Astrocyte of the spinal cord (primary cell): Measurements from ENCODE around the gene KIF25.

ENCODE experiments used
- DNase-seq: peaks from one replicate; pipeline ENCODE4 v3.0.0; 2011; ENCODE audit warnings: low read depth, low spot score
- H3K4me3 ChIP-seq: 2 replicates; pipeline ENCODE4 v1.5.1; 2011; ENCODE audit warnings: low read depth, mild to moderate bottlenecking, low read length, moderate library complexity
- CTCF ChIP-seq: IDR thresholded peaks from 2 replicates; pipeline ENCODE4 v1.5.1; 2012; ENCODE audit warnings: low read depth, mild to moderate bottlenecking, low read length, inconsistent platforms
- in situ Hi-C: cut with HindIII; loops from 2 replicates; pipeline ENCODE4 v1.10.0; 2017; ENCODE audit warnings: low sequenced_read_pairs

KIF25 gene

GRCh38 chr6:168051648-168052047 lies 54.2 kb downstream of the KIF25 start:
- no peak for DNase-seq
- TF ChIP-seq CTCF: no peak
- in situ Hi-C loops: no loop called here
- H3K4me3 ChIP-seq: no peak overlapping the region

- in situ Hi-C loops: no loop called here
These were observed 54.9 kb downstream of the KIF25 start for GRCh38 chr6:168052291-168052891.

DNA sequence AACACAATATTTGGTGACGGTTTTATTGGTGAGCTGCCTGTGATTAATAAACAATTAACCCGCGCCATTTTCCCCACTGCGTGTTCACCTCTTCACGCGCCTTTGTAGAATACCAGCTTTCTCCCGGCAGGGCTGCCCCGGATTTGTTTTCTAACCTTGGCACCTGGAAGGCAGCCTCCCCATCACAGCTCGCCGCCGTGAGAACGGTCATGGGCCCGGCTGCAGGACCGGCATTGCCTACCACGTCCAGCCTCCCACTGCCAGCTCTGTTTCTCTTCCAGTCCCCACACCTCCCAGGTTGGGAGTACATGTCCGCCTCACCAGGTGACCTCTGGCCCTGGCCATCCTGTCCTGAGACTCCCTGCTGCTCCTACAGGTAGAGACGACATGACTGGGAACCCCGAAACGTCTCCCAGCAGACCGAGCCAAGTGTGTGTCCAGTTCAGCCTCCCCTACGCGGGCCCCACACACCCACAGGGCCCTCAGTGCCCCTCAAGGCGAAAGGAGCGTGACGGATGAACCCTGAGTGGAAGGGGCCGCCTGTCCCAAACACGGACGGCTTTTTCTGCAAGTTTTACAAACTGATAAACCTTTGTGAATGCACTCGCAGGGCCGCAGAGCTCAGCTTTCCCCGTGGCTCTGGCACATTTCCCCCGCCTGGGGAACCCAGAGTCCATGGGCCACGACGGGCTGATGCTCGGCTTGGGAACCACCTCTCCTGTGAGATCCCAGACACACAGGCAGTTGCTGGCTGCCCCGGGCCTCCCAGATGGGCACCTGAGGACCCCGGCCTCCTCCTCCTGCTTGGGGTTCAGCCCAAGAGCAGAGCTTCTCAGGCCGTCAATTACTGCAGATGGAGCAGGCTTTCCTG lies 55.9 kb downstream of the KIF25 start:
- in situ Hi-C loops: no loop called here
- H3K4me3 ChIP-seq: no peak overlapping the region
- TF ChIP-seq CTCF: no peak
- DNase-seq: no peak

More at GRCh38 chr6:168052291-168052891, 54.9 kb downstream of the KIF25 start:
- TF ChIP-seq CTCF: no peak
- DNase-seq: no peak
- no peak overlapping the region for H3K4me3 ChIP-seq

GRCh38 chr6:168053957-168054471 lies 56.5 kb downstream of the KIF25 start:
- in situ Hi-C loops: no loop called here
- no peak for TF ChIP-seq CTCF

DNA sequence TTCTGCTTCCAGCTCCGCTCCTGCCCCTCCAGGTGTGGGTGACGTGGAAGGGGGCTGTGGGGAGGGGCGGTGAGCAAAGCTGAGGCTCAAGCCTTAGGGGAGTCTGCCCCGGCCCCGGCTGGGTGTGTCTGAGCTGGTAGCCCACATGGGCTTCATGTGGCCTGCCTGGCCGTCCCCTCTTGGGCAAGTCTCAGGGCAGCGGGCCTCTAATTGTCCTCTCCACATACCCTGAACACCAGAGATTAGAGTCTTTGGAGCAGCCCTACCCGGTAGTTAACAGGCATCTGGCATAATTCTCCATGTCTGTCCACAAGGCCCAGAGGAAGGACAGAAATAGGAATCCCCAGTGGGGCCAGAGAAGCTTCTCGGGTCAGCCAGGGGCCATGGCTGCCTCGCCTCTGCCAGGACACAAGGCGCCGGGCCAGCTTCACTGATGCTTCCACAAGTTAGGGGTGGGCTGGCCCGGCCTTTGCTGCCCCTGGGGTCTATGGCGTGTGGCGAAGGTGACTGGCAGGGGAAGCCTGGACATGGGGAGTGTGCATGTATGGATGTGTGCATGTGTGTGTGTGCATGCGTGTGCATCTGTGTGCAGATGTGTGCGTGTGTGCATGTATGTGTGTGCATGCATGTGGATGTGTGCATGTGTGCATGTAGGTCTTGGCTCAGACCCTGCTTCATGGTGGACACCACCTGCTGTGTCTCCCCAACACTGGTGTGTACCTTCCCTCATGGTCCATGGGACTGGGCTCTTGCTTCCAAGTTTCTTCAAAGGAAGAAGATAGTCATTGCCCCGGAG lies 57.5 kb downstream of the KIF25 start:
- in situ Hi-C loops: no loop called here
- no peak for DNase-seq
- no peak for TF ChIP-seq CTCF
- no peak overlapping the region for H3K4me3 ChIP-seq

More at GRCh38 chr6:168053957-168054471, 56.5 kb downstream of the KIF25 start:
- H3K4me3 ChIP-seq: no peak overlapping the region
- DNase-seq: no peak
